ENCODE results near the gene ZNF678. TPM values are rescaled to one million over a fixed set of nuclear protein-coding genes. Genes with fewer than 3 reads are reported as not detected.

ZNF678 gene
- total and polyA plus RNA-seq, 2 of the 4 experiments (the other 2 are of a cell fraction), result 1.3 to 4.8 TPM

DNA sequence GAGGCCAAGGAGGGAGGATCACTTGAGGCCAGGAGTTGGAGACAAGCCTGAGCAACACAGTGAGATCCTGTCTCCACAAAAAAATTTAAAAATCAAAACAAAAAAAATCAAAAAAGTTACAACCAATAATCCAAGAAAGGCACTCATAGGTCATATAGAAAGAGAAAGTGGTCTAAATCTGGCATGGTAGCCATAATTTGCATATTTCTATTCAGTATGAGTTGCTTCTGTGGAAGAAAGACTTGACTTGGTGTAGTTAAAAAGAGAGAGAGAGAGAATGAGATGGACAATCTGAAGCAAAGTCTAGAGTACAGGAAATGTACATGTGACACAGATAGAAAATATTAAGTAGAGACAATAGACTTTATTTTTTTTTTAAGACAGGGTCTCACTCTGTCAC, 149.3 kb downstream of the ZNF678 start:
- Histone ChIP-seq H3K9me3 (ENCODE audit: control insufficient read depth, insufficient read depth, low read length) (peaks cover 6% of the 10 kb centered on the region; the same call in 1 of the 2 replicates), H3K14ac (replicated peaks; ENCODE audit: low read depth, low read length) (no peak overlapping the region), H4K8ac (ENCODE audit: low read depth in 2 of 2, low read length in 2 of 2) (no peak overlapping the region), H2AFZ (replicated peaks; ENCODE audit: low read length, poor library complexity) (no peak overlapping the region), H4K91ac (ENCODE audit: insufficient read depth, low read depth, low read length) (no peak overlapping the region), H2BK5ac (ENCODE audit: low read depth, low read length, poor library complexity, severe bottlenecking) (no peak overlapping the region), H2AK9ac (replicated peaks; ENCODE audit: low read depth, low read length, poor library complexity) (no peak overlapping the region), H3K56ac (ENCODE audit: extremely low read depth, insufficient read depth, low read length) (no peak overlapping the region), H3K27me3 (ENCODE audit: control insufficient read depth, insufficient read depth, low read length) (no peaks in the 10 kb centered on the region), H2AK5ac (ENCODE audit: low read depth, low read length) (no peak overlapping the region), H3K18ac (ENCODE audit: low read depth, low read length) (no peak overlapping the region), H2BK120ac (ENCODE audit: low read depth, low read length) (no peak overlapping the region), H3K4me3 (ENCODE audit: insufficient read depth, low read depth, low read length) (no peak overlapping the region), H4K5ac (ENCODE audit: low read depth, low read length) (no peak overlapping the region), H3K9ac (ENCODE audit: low read depth, low read length) (no peak overlapping the region), H3K4ac (ENCODE audit: low read depth, low read length) (no peak overlapping the region), H3K79me1 (ENCODE audit: low read depth in 1 of 2, low read length in 2 of 2) (no peaks in the 10 kb centered on the region), H3K23ac (ENCODE audit: low read depth, low read length) (no peak overlapping the region), H4K20me1 (ENCODE audit: insufficient read depth, low read length) (no peaks in the 10 kb centered on the region), H3K36me3 (ENCODE audit: control insufficient read depth, insufficient read depth, low read length) (no peaks in the 10 kb centered on the region), H2BK20ac (ENCODE audit: low read depth, low read length) (no peak overlapping the region), H2BK15ac (ENCODE audit: low read depth, low read length) (no peak overlapping the region), H3K9me1 (ENCODE audit: insufficient read depth, low read length) (no peaks in the 10 kb centered on the region), H3K4me1 (ENCODE audit: control insufficient read depth, insufficient read depth, low read length) (no peaks in the 10 kb centered on the region), H3K27ac (ENCODE audit: insufficient read depth, low read length) (no peak overlapping the region), H3K4me2 (ENCODE audit: low read depth, low read length) (no peak overlapping the region)
- ChIA-PET CTCF (no interaction called here), POLR2A (ENCODE audit: unreplicated experiment) (no interaction called here)
- TF ChIP-seq CHD1 (IDR thresholded peaks at IDR 0.05; ENCODE audit: low read depth, low read length), result no peak
- no peak for TF ChIP-seq RFX5 (IDR thresholded peaks at IDR 0.05; ENCODE audit: low read depth, low read length)
- no peak for TF ChIP-seq MAZ (IDR thresholded peaks at IDR 0.05; ENCODE audit: borderline replicate concordance, low read depth, low read length)
- no peak for TF ChIP-seq NFE2L2 (IDR thresholded peaks at IDR 0.05; ENCODE audit: low read depth, low read length)
- TF ChIP-seq, protein P1, sequence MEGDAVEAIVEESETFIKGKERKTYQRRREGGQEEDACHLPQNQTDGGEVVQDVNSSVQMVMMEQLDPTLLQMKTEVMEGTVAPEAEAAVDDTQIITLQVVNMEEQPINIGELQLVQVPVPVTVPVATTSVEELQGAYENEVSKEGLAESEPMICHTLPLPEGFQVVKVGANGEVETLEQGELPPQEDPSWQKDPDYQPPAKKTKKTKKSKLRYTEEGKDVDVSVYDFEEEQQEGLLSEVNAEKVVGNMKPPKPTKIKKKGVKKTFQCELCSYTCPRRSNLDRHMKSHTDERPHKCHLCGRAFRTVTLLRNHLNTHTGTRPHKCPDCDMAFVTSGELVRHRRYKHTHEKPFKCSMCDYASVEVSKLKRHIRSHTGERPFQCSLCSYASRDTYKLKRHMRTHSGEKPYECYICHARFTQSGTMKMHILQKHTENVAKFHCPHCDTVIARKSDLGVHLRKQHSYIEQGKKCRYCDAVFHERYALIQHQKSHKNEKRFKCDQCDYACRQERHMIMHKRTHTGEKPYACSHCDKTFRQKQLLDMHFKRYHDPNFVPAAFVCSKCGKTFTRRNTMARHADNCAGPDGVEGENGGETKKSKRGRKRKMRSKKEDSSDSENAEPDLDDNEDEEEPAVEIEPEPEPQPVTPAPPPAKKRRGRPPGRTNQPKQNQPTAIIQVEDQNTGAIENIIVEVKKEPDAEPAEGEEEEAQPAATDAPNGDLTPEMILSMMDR (conservative IDR thresholded peaks at IDR 0.05; ENCODE audit: low read depth, low read length), result no peak
- intact Hi-C loops (cut with micrococcal nuclease) (no loop called here), in situ Hi-C loops (cut with MboI; ENCODE audit: low sequenced_read_pairs) (no loop called here), dilution Hi-C loops (cut with HindIII; ENCODE audit: low sequenced_read_pairs, unreplicated experiment) (no loop called here)
- no peak for ATAC-seq (ENCODE audit: low read depth)
- BruUV-seq (replicated peaks), result no TSS peak
- no peak for DNase-seq
